ENCODE results near the gene ACIN1.

- TF ChIP-seq POLR2A (IDR thresholded peaks at IDR 0.05), result no peak
- TF ChIP-seq CTCF (IDR thresholded peaks at IDR 0.05), result no peak
- TF ChIP-seq POLR2AphosphoS5 (IDR thresholded peaks at IDR 0.05), result no peak
Measured at GRCh38 chr14:23047751-23048693, 46.9 kb downstream of the ACIN1 start.
